WTC11 (cell line): ENCODE results near the gene DMD. TPM values are rescaled to one million over a fixed set of nuclear protein-coding genes. Genes with fewer than 3 reads are reported as not detected.

ENCODE experiments used
- ATAC-seq: fragments of 200-7000 bp; cut with Tn5 transposase; 2 replicates; pipeline ENCODE4 v1.10.0; 2021; ENCODE audit warnings: mild to moderate bottlenecking, moderate library complexity
- CTCF ChIA-PET: fragments of 300-600 bp; sonication (Branson Sonifier 250); formaldehyde crosslinking; loops from one replicate; lab custom pipeline; 2021; ENCODE audit warnings: antibody characterized with exemption; lab: Charles Lee
- POLR2A ChIA-PET: fragments of 350-600 bp; sonication (Branson Sonifier 250); formaldehyde crosslinking; loops from one replicate; lab custom pipeline; 2021; ENCODE audit warnings: antibody characterized with exemption; lab: Charles Lee
- DNase-seq: peaks from one replicate; pipeline ENCODE4 v3.0.0; 2021; ENCODE audit warnings: low spot score
- H3K27ac Mint-ChIP-seq: 2 replicates; pipeline ENCODE4 v1.8.0; 2021; ENCODE audit warnings: mixed read lengths
- H3K27me3 Mint-ChIP-seq: 2 replicates; pipeline ENCODE4 v1.8.0; 2021; ENCODE audit warnings: low read depth, mild to moderate bottlenecking, moderate library complexity, mixed read lengths
- H3K36me3 Mint-ChIP-seq: 2 replicates; pipeline ENCODE4 v1.8.0; 2021; ENCODE audit warnings: mixed read lengths
- H3K4me1 Mint-ChIP-seq: 2 replicates; pipeline ENCODE4 v1.8.0; 2022; ENCODE audit warnings: mixed read lengths
- H3K4me3 Mint-ChIP-seq: 2 replicates; pipeline ENCODE4 v1.8.0; 2021; ENCODE audit warnings: mild to moderate bottlenecking, moderate library complexity, mixed read lengths
- H3K9me3 Mint-ChIP-seq: 2 replicates; pipeline ENCODE4 v1.8.0; 2021; ENCODE audit warnings: mixed read lengths
- CREB1 ChIP-seq: sonication (generic); formaldehyde crosslinking; IDR thresholded peaks from 2 replicates; pipeline ENCODE4 v1.8.0; 2023; ENCODE audit warnings: mild to moderate bottlenecking, missing genetic modification reagents
- JAZF1 ChIP-seq: fragments of 250-450 bp; sonication (Bioruptor Pico); IDR thresholded peaks from 2 replicates; pipeline ENCODE4 v1.9.0; 2021; ENCODE audit warnings: moderate library complexity, mild to moderate bottlenecking, inconsistent platforms
- MYBL2 ChIP-seq: sonication (generic); formaldehyde crosslinking; IDR thresholded peaks from 2 replicates; pipeline ENCODE4 v1.8.1; 2023; ENCODE audit warnings: mild to moderate bottlenecking, moderate library complexity, missing genetic modification reagents
- NFYB ChIP-seq: sonication (generic); formaldehyde crosslinking; conservative IDR thresholded peaks from 2 replicates; pipeline ENCODE4 v1.8.0; 2022; ENCODE audit warnings: low read depth, missing genetic modification reagents
- NR1H2 ChIP-seq: sonication (generic); formaldehyde crosslinking; IDR thresholded peaks from 2 replicates; pipeline ENCODE4 v1.9.0; 2021; ENCODE audit warnings: mild to moderate bottlenecking, moderate library complexity, missing genetic modification reagents
- NR3C1 ChIP-seq: sonication (generic); formaldehyde crosslinking; conservative IDR thresholded peaks from 2 replicates; pipeline ENCODE4 v1.8.1; 2023; ENCODE audit warnings: low read depth, mild to moderate bottlenecking, missing genetic modification reagents
- SMAD3 ChIP-seq: sonication (generic); formaldehyde crosslinking; IDR thresholded peaks from 2 replicates; pipeline ENCODE4 v1.8.0; 2022; ENCODE audit warnings: missing genetic modification reagents, mild to moderate bottlenecking, borderline replicate concordance
- SP1 ChIP-seq: sonication (generic); formaldehyde crosslinking; conservative IDR thresholded peaks from 2 replicates; pipeline ENCODE4 v1.8.1; 2022; ENCODE audit warnings: missing genetic modification reagents
- ZNF416 ChIP-seq: fragments of 250-450 bp; sonication (Bioruptor Pico); IDR thresholded peaks from 2 replicates; pipeline ENCODE4 v1.9.0; 2021; ENCODE audit warnings: mild to moderate bottlenecking, inconsistent platforms
- total RNA-seq: library from RNA; stranded (reverse); gene quantifications from 3 replicates; pipeline ENCODE4 v1.2.3, GENCODE V29; 2021
- TF ChIP-seq, protein P1 (sequence below): fragments of 250-450 bp; sonication (Bioruptor Pico); conservative IDR thresholded peaks from 2 replicates; pipeline ENCODE4 v1.9.0; 2021; ENCODE audit warnings: mild to moderate bottlenecking
- TF ChIP-seq, protein P2 (sequence below): sonication (generic); formaldehyde crosslinking; IDR thresholded peaks from 2 replicates; pipeline ENCODE4 v1.8.1; 2023; ENCODE audit warnings: mild to moderate bottlenecking, missing genetic modification reagents, moderate library complexity
- TF ChIP-seq, protein P3 (sequence below): fragments of 200-600 bp; IDR thresholded peaks from 2 replicates; pipeline ENCODE4 v1.8.0; 2022; ENCODE audit warnings: antibody characterized with exemption
- TF ChIP-seq, protein P4 (sequence below): sonication (generic); formaldehyde crosslinking; IDR thresholded peaks from 2 replicates; pipeline ENCODE4 v1.8.0; 2022; ENCODE audit warnings: missing genetic modification reagents
- TF ChIP-seq, protein P5 (sequence below): sonication (generic); formaldehyde crosslinking; IDR thresholded peaks from 2 replicates; pipeline ENCODE4 v1.8.1; 2023; ENCODE audit warnings: mild to moderate bottlenecking, missing genetic modification reagents, moderate library complexity

Gene DMD
- total RNA-seq, 1 experiment from 2014 or later = 9.1 TPM

DNA sequence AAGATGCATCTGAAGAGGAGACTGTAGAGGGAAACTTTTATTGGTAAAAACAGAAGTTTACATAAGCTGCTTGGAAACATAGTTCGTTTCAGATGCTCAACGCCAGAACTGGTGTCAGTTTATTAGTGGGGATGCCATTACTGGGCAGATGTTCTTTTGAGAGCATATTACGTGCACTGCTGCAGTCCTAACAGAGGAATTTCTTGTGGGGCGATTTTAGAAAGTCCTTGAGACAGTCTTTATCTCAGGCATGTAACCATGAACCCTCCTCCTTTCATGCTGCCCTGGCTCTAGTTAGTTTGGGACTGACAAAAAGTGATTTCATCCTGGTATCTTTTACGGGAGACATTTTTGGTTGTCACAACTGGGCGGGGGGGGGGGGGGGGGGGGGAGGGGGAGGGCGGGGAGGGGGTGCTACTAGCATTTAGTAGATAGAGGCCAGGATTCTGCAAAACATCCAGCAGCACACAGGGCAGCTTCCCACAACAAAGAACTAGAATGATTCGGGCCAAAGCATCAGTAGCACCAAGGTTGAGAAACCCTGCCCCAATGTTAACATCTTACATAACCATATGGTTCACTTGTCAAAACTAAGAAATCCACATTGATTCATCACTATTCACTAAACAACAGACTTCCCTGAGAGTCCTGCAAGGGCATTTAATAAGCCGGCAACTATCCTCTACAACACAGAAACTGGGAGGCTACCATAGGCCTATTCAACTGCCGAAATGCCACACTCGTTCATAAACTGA is 2021.0 kb downstream of the DMD start:
- TF ChIP-seq NR1H2 (CRISPR knock-in tag) (no peak), NFYB (CRISPR knock-in tag) (no peak)
- TF ChIP-seq, protein P1, sequence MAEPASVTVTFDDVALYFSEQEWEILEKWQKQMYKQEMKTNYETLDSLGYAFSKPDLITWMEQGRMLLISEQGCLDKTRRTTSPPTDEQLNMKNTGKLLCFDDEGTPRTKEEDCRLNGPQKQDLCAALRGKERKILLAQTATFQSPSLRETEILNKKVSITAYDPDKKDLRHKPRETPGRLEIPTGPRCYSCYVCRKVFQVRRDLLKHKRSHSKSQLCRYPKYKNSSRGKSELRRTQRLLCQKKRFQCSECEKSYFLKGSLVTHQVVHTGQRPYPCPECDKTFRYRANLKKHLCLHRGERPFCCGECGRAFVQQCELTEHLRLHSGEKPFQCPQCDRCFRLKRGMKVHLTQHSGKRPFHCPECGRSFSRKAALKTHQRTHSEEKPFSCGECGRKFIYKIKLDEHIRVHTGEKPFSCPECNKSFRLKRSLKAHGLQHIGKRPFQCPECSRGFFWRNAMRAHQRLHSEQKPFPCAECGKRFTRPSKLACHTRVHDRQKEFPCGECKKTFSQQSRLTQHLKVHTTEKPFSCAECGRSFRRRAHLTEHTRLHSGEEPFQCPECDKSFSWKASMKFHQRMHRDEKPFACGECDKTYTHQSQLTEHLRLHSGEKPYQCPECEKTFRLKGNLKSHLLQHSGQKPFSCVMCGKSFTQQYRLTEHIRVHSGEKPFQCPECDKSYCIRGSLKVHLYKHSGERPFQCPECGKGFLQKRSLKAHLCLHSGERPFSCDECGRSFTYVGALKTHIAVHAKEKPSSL = no peak
- TF ChIP-seq, protein P2, sequence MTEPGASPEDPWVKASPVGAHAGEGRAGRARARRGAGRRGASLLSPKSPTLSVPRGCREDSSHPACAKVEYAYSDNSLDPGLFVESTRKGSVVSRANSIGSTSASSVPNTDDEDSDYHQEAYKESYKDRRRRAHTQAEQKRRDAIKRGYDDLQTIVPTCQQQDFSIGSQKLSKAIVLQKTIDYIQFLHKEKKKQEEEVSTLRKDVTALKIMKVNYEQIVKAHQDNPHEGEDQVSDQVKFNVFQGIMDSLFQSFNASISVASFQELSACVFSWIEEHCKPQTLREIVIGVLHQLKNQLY (CRISPR knock-in tag) = no peak
- TF ChIP-seq, protein P3, sequence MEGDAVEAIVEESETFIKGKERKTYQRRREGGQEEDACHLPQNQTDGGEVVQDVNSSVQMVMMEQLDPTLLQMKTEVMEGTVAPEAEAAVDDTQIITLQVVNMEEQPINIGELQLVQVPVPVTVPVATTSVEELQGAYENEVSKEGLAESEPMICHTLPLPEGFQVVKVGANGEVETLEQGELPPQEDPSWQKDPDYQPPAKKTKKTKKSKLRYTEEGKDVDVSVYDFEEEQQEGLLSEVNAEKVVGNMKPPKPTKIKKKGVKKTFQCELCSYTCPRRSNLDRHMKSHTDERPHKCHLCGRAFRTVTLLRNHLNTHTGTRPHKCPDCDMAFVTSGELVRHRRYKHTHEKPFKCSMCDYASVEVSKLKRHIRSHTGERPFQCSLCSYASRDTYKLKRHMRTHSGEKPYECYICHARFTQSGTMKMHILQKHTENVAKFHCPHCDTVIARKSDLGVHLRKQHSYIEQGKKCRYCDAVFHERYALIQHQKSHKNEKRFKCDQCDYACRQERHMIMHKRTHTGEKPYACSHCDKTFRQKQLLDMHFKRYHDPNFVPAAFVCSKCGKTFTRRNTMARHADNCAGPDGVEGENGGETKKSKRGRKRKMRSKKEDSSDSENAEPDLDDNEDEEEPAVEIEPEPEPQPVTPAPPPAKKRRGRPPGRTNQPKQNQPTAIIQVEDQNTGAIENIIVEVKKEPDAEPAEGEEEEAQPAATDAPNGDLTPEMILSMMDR = no peak
- TF ChIP-seq, all 79 proteins: peak for 0
- ATAC-seq (no peak), DNase-seq (no peak)
- 0 out of 2 replicates have a peak, but pooled peaks cover 3% of the 10 kb centered on the region for H3K4me1 Mint-ChIP-seq
- no peak overlapping the region for H3K27ac Mint-ChIP-seq
- ChIA-PET POLR2A (no interaction called here), CTCF (no interaction called here)
- no peak overlapping the region for H3K4me3 Mint-ChIP-seq
- H3K27me3 Mint-ChIP-seq = no peaks in the 10 kb centered on the region
- no peaks in the 10 kb centered on the region for H3K36me3 Mint-ChIP-seq
- no peaks in the 10 kb centered on the region for H3K9me3 Mint-ChIP-seq

DNA sequence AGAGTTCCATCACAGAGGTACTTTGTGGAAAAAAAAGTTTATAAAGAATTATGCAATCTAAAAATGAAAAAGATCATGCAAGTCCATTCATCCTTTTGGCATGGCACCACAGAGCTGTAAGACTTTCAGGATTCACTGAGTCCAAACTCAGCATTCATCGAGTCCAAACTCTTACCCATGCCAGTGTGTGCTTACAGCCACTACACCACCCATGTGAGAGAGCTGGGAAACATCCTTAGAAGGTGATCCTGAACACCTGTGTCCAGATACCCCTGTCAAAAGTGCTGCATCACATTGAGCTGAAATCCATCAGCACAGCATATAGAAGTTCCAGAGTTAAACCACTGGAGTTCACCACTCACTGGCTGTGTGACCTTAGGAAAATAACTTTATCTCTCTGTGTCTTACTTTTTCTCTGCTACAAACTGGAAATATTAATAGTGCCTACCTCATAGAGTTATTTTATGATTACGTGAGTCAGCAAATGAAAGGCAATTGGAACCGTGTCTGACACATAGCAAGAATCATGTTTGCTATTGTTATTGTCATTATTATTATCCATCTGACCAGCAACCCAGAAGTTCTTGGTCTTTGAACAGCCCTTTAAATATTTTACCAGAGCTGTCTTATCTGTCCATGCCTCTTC is 2024.5 kb downstream of the DMD start:
- peaks cover 3% of the 10 kb centered on the region; the same call in 1 of the 2 replicates for H3K36me3 Mint-ChIP-seq
- DNase-seq = no peak
- no peaks in the 10 kb centered on the region for H3K9me3 Mint-ChIP-seq
- H3K4me3 Mint-ChIP-seq = no peak overlapping the region
- TF ChIP-seq MYBL2 = no peak
- no peak for TF ChIP-seq SMAD3 (CRISPR knock-in tag)
- TF ChIP-seq ZNF416 (CRISPR knock-in tag) = no peak
- TF ChIP-seq JAZF1 (CRISPR knock-in tag) = no peak
- TF ChIP-seq, all 79 proteins: peak for 0
- POLR2A ChIA-PET = interaction anchor here (0.5 kb wide), 1 partner anchor 31 kb away, joined by 3 read pairs; no protein-coding TSS in a partner anchor
- Mint-ChIP-seq H3K27me3 (no peaks in the 10 kb centered on the region), H3K27ac (no peak overlapping the region), H3K4me1 (0 out of 2 replicates have a peak, but pooled peaks cover 3% of the 10 kb centered on the region)
- no peak for ATAC-seq
- CTCF ChIA-PET = no interaction called here

DNA sequence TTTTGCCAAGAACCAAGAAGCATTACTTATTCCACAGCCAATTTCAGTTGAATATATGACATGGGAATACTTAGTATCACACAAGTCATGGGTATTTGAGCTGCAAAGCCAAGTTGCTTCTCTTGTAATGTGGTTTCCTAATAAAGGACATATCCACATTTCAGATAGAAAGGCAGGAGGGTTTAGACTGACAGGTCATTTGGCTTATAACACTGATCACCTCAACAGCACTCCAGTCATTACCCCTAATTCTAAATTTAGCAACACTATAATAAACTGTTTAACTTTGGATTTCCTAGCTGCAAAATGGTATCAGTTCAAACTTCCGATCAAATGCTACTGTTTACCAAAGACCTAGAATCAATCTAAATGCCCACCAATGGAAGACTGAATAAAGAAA is 2025.5 kb downstream of the DMD start:
- Mint-ChIP-seq H3K27ac (no peak overlapping the region), H3K4me1 (0 out of 2 replicates have a peak, but pooled peaks cover 3% of the 10 kb centered on the region), H3K36me3 (peaks cover 3% of the 10 kb centered on the region; the same call in 1 of the 2 replicates), H3K9me3 (no peaks in the 10 kb centered on the region), H3K27me3 (no peaks in the 10 kb centered on the region), H3K4me3 (no peak overlapping the region)
- TF ChIP-seq, protein P3 = no peak
- TF ChIP-seq NR3C1 (CRISPR knock-in tag) (no peak), CREB1 (CRISPR knock-in tag) (no peak), SP1 (CRISPR knock-in tag) (no peak)
- TF ChIP-seq, protein P4, sequence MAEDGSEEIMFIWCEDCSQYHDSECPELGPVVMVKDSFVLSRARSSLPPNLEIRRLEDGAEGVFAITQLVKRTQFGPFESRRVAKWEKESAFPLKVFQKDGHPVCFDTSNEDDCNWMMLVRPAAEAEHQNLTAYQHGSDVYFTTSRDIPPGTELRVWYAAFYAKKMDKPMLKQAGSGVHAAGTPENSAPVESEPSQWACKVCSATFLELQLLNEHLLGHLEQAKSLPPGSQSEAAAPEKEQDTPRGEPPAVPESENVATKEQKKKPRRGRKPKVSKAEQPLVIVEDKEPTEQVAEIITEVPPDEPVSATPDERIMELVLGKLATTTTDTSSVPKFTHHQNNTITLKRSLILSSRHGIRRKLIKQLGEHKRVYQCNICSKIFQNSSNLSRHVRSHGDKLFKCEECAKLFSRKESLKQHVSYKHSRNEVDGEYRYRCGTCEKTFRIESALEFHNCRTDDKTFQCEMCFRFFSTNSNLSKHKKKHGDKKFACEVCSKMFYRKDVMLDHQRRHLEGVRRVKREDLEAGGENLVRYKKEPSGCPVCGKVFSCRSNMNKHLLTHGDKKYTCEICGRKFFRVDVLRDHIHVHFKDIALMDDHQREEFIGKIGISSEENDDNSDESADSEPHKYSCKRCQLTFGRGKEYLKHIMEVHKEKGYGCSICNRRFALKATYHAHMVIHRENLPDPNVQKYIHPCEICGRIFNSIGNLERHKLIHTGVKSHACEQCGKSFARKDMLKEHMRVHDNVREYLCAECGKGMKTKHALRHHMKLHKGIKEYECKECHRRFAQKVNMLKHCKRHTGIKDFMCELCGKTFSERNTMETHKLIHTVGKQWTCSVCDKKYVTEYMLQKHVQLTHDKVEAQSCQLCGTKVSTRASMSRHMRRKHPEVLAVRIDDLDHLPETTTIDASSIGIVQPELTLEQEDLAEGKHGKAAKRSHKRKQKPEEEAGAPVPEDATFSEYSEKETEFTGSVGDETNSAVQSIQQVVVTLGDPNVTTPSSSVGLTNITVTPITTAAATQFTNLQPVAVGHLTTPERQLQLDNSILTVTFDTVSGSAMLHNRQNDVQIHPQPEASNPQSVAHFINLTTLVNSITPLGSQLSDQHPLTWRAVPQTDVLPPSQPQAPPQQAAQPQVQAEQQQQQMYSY (CRISPR knock-in tag) = no peak
- TF ChIP-seq, protein P5, sequence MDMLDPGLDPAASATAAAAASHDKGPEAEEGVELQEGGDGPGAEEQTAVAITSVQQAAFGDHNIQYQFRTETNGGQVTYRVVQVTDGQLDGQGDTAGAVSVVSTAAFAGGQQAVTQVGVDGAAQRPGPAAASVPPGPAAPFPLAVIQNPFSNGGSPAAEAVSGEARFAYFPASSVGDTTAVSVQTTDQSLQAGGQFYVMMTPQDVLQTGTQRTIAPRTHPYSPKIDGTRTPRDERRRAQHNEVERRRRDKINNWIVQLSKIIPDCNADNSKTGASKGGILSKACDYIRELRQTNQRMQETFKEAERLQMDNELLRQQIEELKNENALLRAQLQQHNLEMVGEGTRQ = no peak
- POLR2A ChIA-PET = no interaction called here
- ATAC-seq (no peak), DNase-seq (no peak)
- CTCF ChIA-PET = no interaction called here
